Osteoblast (primary cell): ENCODE data around the gene MAN1C1. TPM values are rescaled to one million over a fixed set of nuclear protein-coding genes. Genes with fewer than 3 reads are reported as not detected.

Experiments used
- DNase-seq: peaks from one replicate; pipeline ENCODE4 v3.0.0; 2011; ENCODE audit warnings: low spot score, mixed read lengths; ENCODE audit not compliant: insufficient read length; ENCODE audit errors: missing footprints
- H2AFZ ChIP-seq: 2 replicates; pipeline ENCODE4 v1.6.0; 2011; ENCODE audit warnings: mild to moderate bottlenecking, low read length
- H3K27ac ChIP-seq: 2 replicates; pipeline ENCODE4 v1.5.1; 2011; ENCODE audit warnings: mild to moderate bottlenecking, low read depth, low read length, moderate library complexity
- H3K27me3 ChIP-seq: 2 replicates; pipeline ENCODE4 v1.6.0; 2012; ENCODE audit warnings: mild to moderate bottlenecking, control low read depth, inconsistent platforms, low read length, moderate library complexity; ENCODE audit not compliant: insufficient read depth
- H3K36me3 ChIP-seq: 2 replicates; pipeline ENCODE4 v1.5.1; 2011; ENCODE audit warnings: mild to moderate bottlenecking, low read length, control low read depth, moderate library complexity; ENCODE audit not compliant: insufficient read depth
- H3K4me1 ChIP-seq: 2 replicates; pipeline ENCODE4 v1.5.1; 2011; ENCODE audit warnings: mild to moderate bottlenecking, low read length, control low read depth, moderate library complexity; ENCODE audit not compliant: insufficient read depth
- H3K4me2 ChIP-seq: 2 replicates; pipeline ENCODE4 v1.6.0; 2011; ENCODE audit warnings: mild to moderate bottlenecking, low read length; ENCODE audit not compliant: insufficient read depth
- H3K4me3 ChIP-seq: fragments of 200-600 bp; sonication (generic); 3 replicates; pipeline ENCODE4 v1.5.1; 2012; ENCODE audit warnings: mild to moderate bottlenecking, low read length, inconsistent platforms; ENCODE audit not compliant: insufficient read depth
- H3K79me2 ChIP-seq: 2 replicates; pipeline ENCODE4 v1.6.0; 2012; ENCODE audit warnings: mild to moderate bottlenecking, low read length, control low read depth, inconsistent platforms; ENCODE audit not compliant: insufficient read depth
- H3K9me3 ChIP-seq: 2 replicates; pipeline ENCODE4 v1.5.1; 2011; ENCODE audit warnings: low read depth, low read length, control low read depth
- H4K20me1 ChIP-seq: 2 replicates; pipeline ENCODE4 v1.6.0; 2012; ENCODE audit warnings: mild to moderate bottlenecking, low read length, control low read depth; ENCODE audit not compliant: insufficient read depth
- total RNA-seq: library from RNA; depleted of rRNA; stranded (reverse); fragments of >200 nt; gene quantifications from 2 replicates; pipeline ENCODE4 v1.2.3, GENCODE V29; 2012
- TF ChIP-seq, protein P1 (sequence below): IDR thresholded peaks from 2 replicates; pipeline ENCODE4 v1.5.1; 2011; ENCODE audit warnings: mild to moderate bottlenecking, low read depth, low read length, moderate library complexity; ENCODE audit errors: extremely low read depth

The MAN1C1 gene
- total RNA-seq, 1 donor: 16.3 TPM

GRCh38 chr1:25816112-25816718 lies 199.6 kb downstream of the MAN1C1 start:
- peaks cover 43% of the 10 kb centered on the region for H3K36me3 ChIP-seq
- peaks cover 21% of the 10 kb centered on the region for H3K4me1 ChIP-seq
- no peaks in the 10 kb centered on the region for H3K9me3 ChIP-seq
- H3K4me3 ChIP-seq: no peak overlapping the region
- no peak overlapping the region for H2AFZ ChIP-seq
- DNase-seq: peak; percentile 67
- H3K79me2 ChIP-seq: peaks cover 17% of the 10 kb centered on the region
- TF ChIP-seq, protein P1, sequence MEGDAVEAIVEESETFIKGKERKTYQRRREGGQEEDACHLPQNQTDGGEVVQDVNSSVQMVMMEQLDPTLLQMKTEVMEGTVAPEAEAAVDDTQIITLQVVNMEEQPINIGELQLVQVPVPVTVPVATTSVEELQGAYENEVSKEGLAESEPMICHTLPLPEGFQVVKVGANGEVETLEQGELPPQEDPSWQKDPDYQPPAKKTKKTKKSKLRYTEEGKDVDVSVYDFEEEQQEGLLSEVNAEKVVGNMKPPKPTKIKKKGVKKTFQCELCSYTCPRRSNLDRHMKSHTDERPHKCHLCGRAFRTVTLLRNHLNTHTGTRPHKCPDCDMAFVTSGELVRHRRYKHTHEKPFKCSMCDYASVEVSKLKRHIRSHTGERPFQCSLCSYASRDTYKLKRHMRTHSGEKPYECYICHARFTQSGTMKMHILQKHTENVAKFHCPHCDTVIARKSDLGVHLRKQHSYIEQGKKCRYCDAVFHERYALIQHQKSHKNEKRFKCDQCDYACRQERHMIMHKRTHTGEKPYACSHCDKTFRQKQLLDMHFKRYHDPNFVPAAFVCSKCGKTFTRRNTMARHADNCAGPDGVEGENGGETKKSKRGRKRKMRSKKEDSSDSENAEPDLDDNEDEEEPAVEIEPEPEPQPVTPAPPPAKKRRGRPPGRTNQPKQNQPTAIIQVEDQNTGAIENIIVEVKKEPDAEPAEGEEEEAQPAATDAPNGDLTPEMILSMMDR: no peak
- H3K4me2 ChIP-seq: no peak overlapping the region
- peaks cover 9% of the 10 kb centered on the region for H4K20me1 ChIP-seq
- no peaks in the 10 kb centered on the region for H3K27me3 ChIP-seq
- H3K27ac ChIP-seq: no peak overlapping the region

DNA sequence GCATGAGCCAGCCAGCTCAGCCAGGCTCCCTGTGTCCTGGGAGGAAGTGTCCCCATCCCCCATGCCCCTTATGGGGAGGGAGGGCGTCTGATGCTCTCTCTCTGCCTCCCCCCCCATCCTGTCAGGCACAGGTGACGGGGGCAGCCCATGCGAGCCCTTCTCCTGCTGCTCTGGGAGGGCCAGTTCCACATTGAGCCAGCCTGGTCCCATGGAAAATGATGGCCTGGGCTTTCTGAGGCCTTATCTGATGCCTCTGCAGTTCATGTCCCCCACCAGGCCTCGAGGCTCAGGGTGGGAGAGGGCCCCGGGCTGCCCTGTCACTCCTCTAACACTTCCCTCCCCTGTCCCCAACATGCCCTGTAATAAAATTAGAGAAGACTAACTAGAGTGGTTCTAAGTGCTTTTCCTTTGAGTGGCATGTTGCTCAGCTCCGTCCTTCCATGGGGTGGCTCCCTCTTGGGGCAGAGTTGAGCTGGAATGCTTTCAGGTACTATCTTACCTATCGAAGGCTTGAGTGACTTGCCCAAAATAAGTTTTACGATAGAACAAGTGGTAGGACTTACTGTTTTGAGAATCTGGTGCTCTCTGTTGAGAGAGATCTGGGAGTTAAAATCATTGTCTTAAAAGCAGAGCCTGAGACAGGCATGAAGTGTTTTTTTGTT lies 201.4 kb downstream of the MAN1C1 start:
- TF ChIP-seq, protein P1: peak; percentile 13
- no peak overlapping the region for H3K4me3 ChIP-seq
- peak overlapping the region; percentile 86 for H3K27ac ChIP-seq
- no peaks in the 10 kb centered on the region for H3K27me3 ChIP-seq
- peaks cover 28% of the 10 kb centered on the region for H3K36me3 ChIP-seq
- H4K20me1 ChIP-seq: peaks cover 25% of the 10 kb centered on the region
- no peak overlapping the region for H3K4me2 ChIP-seq
- H3K9me3 ChIP-seq: no peaks in the 10 kb centered on the region
- H2AFZ ChIP-seq: no peak overlapping the region
- H3K4me1 ChIP-seq: peaks cover 30% of the 10 kb centered on the region
- no peak for DNase-seq
- H3K79me2 ChIP-seq: peaks cover 33% of the 10 kb centered on the region

DNA sequence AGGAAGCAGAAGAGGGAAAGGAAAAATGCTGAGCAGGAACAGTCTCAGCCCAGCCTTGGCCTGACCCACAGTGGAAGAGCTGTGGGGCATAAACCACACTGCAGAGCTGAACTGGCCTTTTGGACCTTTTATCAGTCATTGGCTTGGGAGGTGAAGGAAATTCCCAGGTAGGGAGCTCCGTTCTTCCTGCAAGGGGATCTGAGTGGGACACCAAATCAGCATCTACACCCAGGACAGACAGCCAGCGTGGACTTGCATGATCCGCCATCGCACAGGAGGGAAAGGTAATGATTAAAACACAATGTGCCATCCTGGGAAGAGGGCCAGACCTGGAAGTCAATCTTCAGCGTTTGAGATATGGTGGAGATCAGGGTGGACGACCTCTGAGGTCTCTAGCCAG lies 202.0 kb downstream of the MAN1C1 start:
- Histone ChIP-seq H3K4me2 (peak overlapping the region; percentile 84), H3K27ac (peak overlapping the region; percentile 86), H3K4me3 (peak overlapping the region; percentile 96)

More for the DNA sequence above, 202.0 kb downstream of the MAN1C1 start:
- Histone ChIP-seq H3K4me1 (peaks cover 30% of the 10 kb centered on the region), H3K9me3 (no peaks in the 10 kb centered on the region), H2AFZ (no peak overlapping the region), H4K20me1 (peaks cover 31% of the 10 kb centered on the region), H3K36me3 (peaks cover 26% of the 10 kb centered on the region), H3K79me2 (peaks cover 39% of the 10 kb centered on the region), H3K27me3 (no peaks in the 10 kb centered on the region)
- DNase-seq: peak; percentile 38
- TF ChIP-seq, protein P1: no peak
